IMR-90 (cell line): ENCODE results near the gene CNTN4. TPM values are rescaled to one million over a fixed set of nuclear protein-coding genes. Genes with fewer than 3 reads are reported as not detected.

Source experiments
- ATAC-seq: fragments of 200-7000 bp; cut with Tn5 transposase; 2 replicates; pipeline ENCODE4 v1.9.1; 2020; ENCODE audit warnings: low read depth, mild to moderate bottlenecking, moderate library complexity
- BruUV-seq: library from RNA; stranded (reverse); fragments of 400-500 nt; replicated peaks from 2 replicates; lab custom pipeline; 2021; lab: Mats Ljungman, UMichigan
- CTCF ChIA-PET: fragments of 300-600 bp; formaldehyde crosslinking; extraction: SDS; loops from one replicate; lab custom pipeline; 2021; ENCODE audit warnings: antibody characterized with exemption; lab: Yijun Ruan, JAX
- POLR2A ChIA-PET: fragments of 300-600 bp; sonication (Branson Sonifier 250); formaldehyde crosslinking; loops from one replicate; lab custom pipeline; 2022; ENCODE audit warnings: antibody characterized with exemption; ENCODE audit not compliant: unreplicated experiment; lab: Charles Lee
- DNase-seq: peaks from one replicate; pipeline ENCODE4 v3.0.0; 2013
- H2AFZ ChIP-seq: replicated peaks from 2 replicates; pipeline ENCODE3; 2013; ENCODE audit warnings: low read length, mild to moderate bottlenecking; ENCODE audit not compliant: poor library complexity
- H2AK5ac ChIP-seq: 2 replicates; pipeline ENCODE4 v1.6.1; 2013; ENCODE audit warnings: low read depth, low read length, inconsistent platforms
- H2AK9ac ChIP-seq: replicated peaks from 2 replicates; pipeline ENCODE3; 2013; ENCODE audit warnings: mild to moderate bottlenecking, low read depth, low read length, moderate library complexity; ENCODE audit not compliant: poor library complexity
- H2BK120ac ChIP-seq: 2 replicates; pipeline ENCODE4 v1.6.1; 2013; ENCODE audit warnings: low read depth, low read length, inconsistent platforms
- H2BK15ac ChIP-seq: 3 replicates; pipeline ENCODE4 v1.6.1; 2013; ENCODE audit warnings: low read depth, low read length, inconsistent platforms
- H2BK20ac ChIP-seq: 2 replicates; pipeline ENCODE4 v1.6.1; 2013; ENCODE audit warnings: low read depth, mild to moderate bottlenecking, inconsistent platforms, low read length, moderate library complexity
- H2BK5ac ChIP-seq: 2 replicates; pipeline ENCODE4 v1.6.1; 2013; ENCODE audit warnings: mild to moderate bottlenecking, low read depth, low read length, inconsistent platforms; ENCODE audit not compliant: poor library complexity, severe bottlenecking
- H3K14ac ChIP-seq: replicated peaks from 2 replicates; pipeline ENCODE4 v1.6.1; 2013; ENCODE audit warnings: low read depth, low read length, inconsistent platforms
- H3K18ac ChIP-seq: 2 replicates; pipeline ENCODE4 v1.6.1; 2013; ENCODE audit warnings: low read depth, low read length, control low read depth
- H3K23ac ChIP-seq: 2 replicates; pipeline ENCODE4 v1.6.1; 2013; ENCODE audit warnings: low read depth, low read length, inconsistent platforms
- H3K27ac ChIP-seq: 2 replicates; pipeline ENCODE4 v1.5.1; 2013; ENCODE audit warnings: mild to moderate bottlenecking, control low read depth, low read length; ENCODE audit not compliant: insufficient read depth
- H3K27me3 ChIP-seq: 2 replicates; pipeline ENCODE4 v1.6.1; 2013; ENCODE audit warnings: low read length; ENCODE audit not compliant: control insufficient read depth, insufficient read depth
- H3K36me3 ChIP-seq: 2 replicates; pipeline ENCODE4 v1.6.1; 2013; ENCODE audit warnings: low read length, mixed read lengths; ENCODE audit not compliant: control insufficient read depth, insufficient read depth
- H3K4ac ChIP-seq: 2 replicates; pipeline ENCODE4 v1.6.1; 2013; ENCODE audit warnings: low read depth, low read length, inconsistent platforms
- H3K4me1 ChIP-seq: 2 replicates; pipeline ENCODE4 v1.6.1; 2013; ENCODE audit warnings: low read length, mixed read lengths; ENCODE audit not compliant: control insufficient read depth, insufficient read depth
- H3K4me2 ChIP-seq: 2 replicates; pipeline ENCODE4 v1.6.1; 2013; ENCODE audit warnings: low read depth, mild to moderate bottlenecking, control low read depth, low read length, moderate library complexity
- H3K4me3 ChIP-seq: 2 replicates; pipeline ENCODE4 v1.5.1; 2013; ENCODE audit warnings: low read depth, mild to moderate bottlenecking, control low read depth, low read length, moderate library complexity; ENCODE audit not compliant: insufficient read depth
- H3K56ac ChIP-seq: 2 replicates; pipeline ENCODE4 v1.6.1; 2013; ENCODE audit warnings: low read length, inconsistent platforms; ENCODE audit not compliant: insufficient read depth; ENCODE audit errors: extremely low read depth
- H3K79me1 ChIP-seq, 2 experiments: 2 replicates each; pipeline ENCODE4 v1.6.1; 2013; ENCODE audit warnings: low read length in 2 of 2, inconsistent platforms in 1 of 2, low read depth in 1 of 2
- H3K9ac ChIP-seq: 2 replicates; pipeline ENCODE4 v1.6.1; 2013; ENCODE audit warnings: low read depth, low read length, control low read depth
- H3K9me1 ChIP-seq: 2 replicates; pipeline ENCODE4 v1.6.1; 2013; ENCODE audit warnings: low read length, inconsistent platforms; ENCODE audit not compliant: insufficient read depth
- H3K9me3 ChIP-seq: 2 replicates; pipeline ENCODE4 v1.6.1; 2013; ENCODE audit warnings: low read length; ENCODE audit not compliant: control insufficient read depth, insufficient read depth
- H4K20me1 ChIP-seq: 2 replicates; pipeline ENCODE4 v1.6.1; 2013; ENCODE audit warnings: low read length, inconsistent platforms; ENCODE audit not compliant: insufficient read depth
- H4K5ac ChIP-seq: 2 replicates; pipeline ENCODE4 v1.6.1; 2013; ENCODE audit warnings: mild to moderate bottlenecking, low read depth, low read length, control low read depth
- H4K8ac ChIP-seq, 2 experiments: 2 replicates each; pipeline ENCODE4 v1.6.1; 2013; ENCODE audit warnings: low read depth in 2 of 2, low read length in 2 of 2, control low read depth in 1 of 2, inconsistent platforms in 1 of 2
- H4K91ac ChIP-seq: 2 replicates; pipeline ENCODE4 v1.6.1; 2013; ENCODE audit warnings: low read depth, low read length, inconsistent platforms; ENCODE audit not compliant: insufficient read depth
- BHLHE40 ChIP-seq: fragments of 150-350 bp; IDR thresholded peaks from 2 replicates; pipeline ENCODE4 v1.6.1; 2016; ENCODE audit warnings: mild to moderate bottlenecking, low read depth, low read length
- CEBPB ChIP-seq: IDR thresholded peaks from 2 replicates; pipeline ENCODE4 v1.6.1; 2012; ENCODE audit warnings: low read depth, low read length, improper control_type of control experiment
- CHD1 ChIP-seq: IDR thresholded peaks from 2 replicates; pipeline ENCODE4 v1.6.1; 2012; ENCODE audit warnings: low read depth, low read length, improper control_type of control experiment
- CTCF ChIP-seq: conservative IDR thresholded peaks from 2 replicates; pipeline ENCODE4 v1.5.1; 2012; ENCODE audit warnings: mild to moderate bottlenecking, low read depth, low read length, improper control_type of control experiment
- FOS ChIP-seq: fragments of 150-350 bp; IDR thresholded peaks from 2 replicates; pipeline ENCODE4 v1.6.1; 2016; ENCODE audit warnings: low read depth, low read length
- MAFK ChIP-seq: IDR thresholded peaks from 2 replicates; pipeline ENCODE4 v1.6.1; 2012; ENCODE audit warnings: low read depth, low read length, improper control_type of control experiment
- MAZ ChIP-seq: IDR thresholded peaks from 2 replicates; pipeline ENCODE4 v1.6.1; 2012; ENCODE audit warnings: low read depth, mild to moderate bottlenecking, low read length, improper control_type of control experiment, moderate library complexity, borderline replicate concordance
- MXI1 ChIP-seq: IDR thresholded peaks from 2 replicates; pipeline ENCODE4 v1.6.1; 2012; ENCODE audit warnings: low read depth, mild to moderate bottlenecking, low read length, moderate library complexity, borderline replicate concordance
- NFE2L2 ChIP-seq: fragments of 150-350 bp; IDR thresholded peaks from 2 replicates; pipeline ENCODE4 v1.6.1; 2016; ENCODE audit warnings: low read depth, mild to moderate bottlenecking, low read length
- POLR2A ChIP-seq: IDR thresholded peaks from 2 replicates; pipeline ENCODE4 v1.6.1; 2012; ENCODE audit warnings: mild to moderate bottlenecking, low read depth, low read length
- RAD21 ChIP-seq: IDR thresholded peaks from 2 replicates; pipeline ENCODE4 v1.6.1; 2012; ENCODE audit warnings: low read length, improper control_type of control experiment
- RCOR1 ChIP-seq: IDR thresholded peaks from 2 replicates; pipeline ENCODE4 v1.6.1; 2012; ENCODE audit warnings: mild to moderate bottlenecking, low read length, improper control_type of control experiment; ENCODE audit not compliant: insufficient replicate concordance
- RFX5 ChIP-seq: IDR thresholded peaks from 2 replicates; pipeline ENCODE4 v1.8.0; 2012; ENCODE audit warnings: low read depth, mild to moderate bottlenecking, low read length, moderate library complexity
- SMC3 ChIP-seq: fragments of 150-350 bp; IDR thresholded peaks from 2 replicates; pipeline ENCODE4 v1.6.1; 2016; ENCODE audit warnings: low read depth, mild to moderate bottlenecking, antibody characterized with exemption, low read length, moderate library complexity
- USF2 ChIP-seq: fragments of 150-350 bp; IDR thresholded peaks from 2 replicates; pipeline ENCODE4 v1.6.1; 2017; ENCODE audit warnings: mild to moderate bottlenecking, antibody characterized with exemption, low read length, low read depth
- WGBS, 2 experiments: methylation state at CpG; one replicate each; pipeline versions ENCODE4 v1.1.5 to v1.1.7; 2013; ENCODE audit warnings: missing lambda C conversion rate in 2 of 2; ENCODE audit not compliant: insufficient read length in 1 of 2; ENCODE audit errors: extremely low coverage in 2 of 2; 5-methylcytosine and 5-hydroxymethylcytosine counted together
- dilution Hi-C: fragments of 300-500 bp; cut with HindIII; formaldehyde crosslinking; loops from one replicate; pipeline ENCODE4 v1.14.3; 2018; ENCODE audit warnings: low sequenced_read_pairs; ENCODE audit not compliant: unreplicated experiment
- in situ Hi-C: fragments of 300-500 bp; cut with MboI; formaldehyde crosslinking; loops from 3 replicates; pipeline ENCODE4 v1.14.3; 2019; ENCODE audit warnings: low sequenced_read_pairs, inconsistent platforms, mixed read lengths
- intact Hi-C: fragments of 100-400 bp; cut with micrococcal nuclease; formaldehyde crosslinking; loops from 2 replicates; pipeline ENCODE4 v1.10.0; 2022
- polyA plus RNA-seq, 3 experiments: library from polyadenylated mRNA; depleted of rRNA; stranded (reverse); fragments of >200 nt; gene quantifications; 2 replicates each; pipeline ENCODE4 v1.2.3, GENCODE V29; 2012; ENCODE audit warnings: low replicate concordance in 1 of 3
- total RNA-seq: library from RNA; depleted of rRNA; stranded (reverse); fragments of >200 nt; gene quantifications from 2 replicates; pipeline ENCODE4 v1.2.3, GENCODE V29; 2012
- TF ChIP-seq, protein P1 (sequence below): fragments of 150-350 bp; IDR thresholded peaks from 2 replicates; pipeline ENCODE4 v1.6.1; 2016; ENCODE audit warnings: low read depth, mild to moderate bottlenecking, low read length, moderate library complexity, borderline replicate concordance

The CNTN4 gene
- total and polyA plus RNA-seq, 2 of the 4 experiments (the other 2 are of a cell fraction): under 0.01 TPM; not detected in 1

GRCh38 chr3:2303566-2303965 is 204.9 kb downstream of the CNTN4 start:
- Histone ChIP-seq H3K4ac (no peak overlapping the region), H3K4me1 (no peaks in the 10 kb centered on the region), H2BK120ac (no peak overlapping the region), H2AK9ac (no peak overlapping the region), H2BK20ac (no peak overlapping the region), H2BK5ac (no peak overlapping the region), H3K9me1 (no peaks in the 10 kb centered on the region), H3K14ac (no peak overlapping the region), H4K8ac (no peak overlapping the region), H3K36me3 (no peaks in the 10 kb centered on the region), H3K18ac (no peak overlapping the region), H4K20me1 (no peaks in the 10 kb centered on the region), H3K9me3 (0 out of 2 replicates have a peak, but pooled peaks cover 5% of the 10 kb centered on the region), H3K27me3 (no peaks in the 10 kb centered on the region), H3K23ac (no peak overlapping the region), H2AK5ac (no peak overlapping the region), H4K91ac (no peak overlapping the region), H2BK15ac (no peak overlapping the region), H3K4me3 (no peak overlapping the region), H2AFZ (no peak overlapping the region), H3K4me2 (no peak overlapping the region), H3K27ac (no peak overlapping the region), H3K56ac (no peak overlapping the region), H4K5ac (no peak overlapping the region), H3K79me1 (no peaks in the 10 kb centered on the region), H3K9ac (no peak overlapping the region)
- dilution Hi-C loops (no loop called here), in situ Hi-C loops (no loop called here), intact Hi-C loops (no loop called here)
- no peak for ATAC-seq
- ChIA-PET CTCF (no interaction called here), POLR2A (no interaction called here)
- WGBS, 2 experiments: no CpG with 5 or more reads among the region's 6 CpGs
- no peak for DNase-seq
- TF ChIP-seq, protein P1, sequence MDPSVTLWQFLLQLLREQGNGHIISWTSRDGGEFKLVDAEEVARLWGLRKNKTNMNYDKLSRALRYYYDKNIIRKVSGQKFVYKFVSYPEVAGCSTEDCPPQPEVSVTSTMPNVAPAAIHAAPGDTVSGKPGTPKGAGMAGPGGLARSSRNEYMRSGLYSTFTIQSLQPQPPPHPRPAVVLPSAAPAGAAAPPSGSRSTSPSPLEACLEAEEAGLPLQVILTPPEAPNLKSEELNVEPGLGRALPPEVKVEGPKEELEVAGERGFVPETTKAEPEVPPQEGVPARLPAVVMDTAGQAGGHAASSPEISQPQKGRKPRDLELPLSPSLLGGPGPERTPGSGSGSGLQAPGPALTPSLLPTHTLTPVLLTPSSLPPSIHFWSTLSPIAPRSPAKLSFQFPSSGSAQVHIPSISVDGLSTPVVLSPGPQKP: no peak
- no peak for TF ChIP-seq FOS
- no peak for TF ChIP-seq NFE2L2
- no peak for TF ChIP-seq USF2
- TF ChIP-seq MAFK: no peak
- TF ChIP-seq CEBPB: no peak
- no peak for TF ChIP-seq RFX5
- no peak for TF ChIP-seq SMC3
- TF ChIP-seq BHLHE40: no peak
- no peak for TF ChIP-seq MXI1
- TF ChIP-seq MAZ: no peak
- no peak for TF ChIP-seq CHD1
- no peak for TF ChIP-seq RCOR1
- no peak for TF ChIP-seq POLR2A
- TF ChIP-seq RAD21: no peak
- no peak for TF ChIP-seq CTCF
- BruUV-seq: no TSS peak
